ENCODE data around the gene STARD7. TPM values are rescaled to one million over a fixed set of nuclear protein-coding genes. Genes with fewer than 3 reads are reported as not detected.

The STARD7 gene
- total RNA-seq, 2 donors from 2014 or later, result 145 to 159 TPM

- H3K27ac Mint-ChIP-seq, result no peak overlapping the region
- no peak overlapping the region for H3K4me3 Mint-ChIP-seq
- Histone ChIP-seq H3K9ac (ENCODE audit: extremely low read depth, low read length, poor library complexity, severe bottlenecking) (no peak overlapping the region), H3K27ac (ENCODE audit: low read depth, low read length) (no peak overlapping the region), H3K4me1 (ENCODE audit: control insufficient read depth, insufficient read depth, low read length) (no peaks in the 10 kb centered on the region), H3K9me3 (ENCODE audit: control insufficient read depth, low read length) (no peaks in the 10 kb centered on the region), H3K27me3 (ENCODE audit: control insufficient read depth, insufficient read depth, low read length, poor library complexity, severe bottlenecking) (no peaks in the 10 kb centered on the region), H3K36me3 (ENCODE audit: control insufficient read depth, insufficient read depth, low read length) (peaks cover 57% of the 10 kb centered on the region), H3K4me3 (ENCODE audit: low read length) (no peak overlapping the region)
- H3K36me3 Mint-ChIP-seq (ENCODE audit: low read depth), result peaks cover 47% of the 10 kb centered on the region
- DNase-seq, result no peak
- no peaks in the 10 kb centered on the region for H3K9me3 Mint-ChIP-seq
- WGBS, 2 experiments (ENCODE audit: insufficient coverage in 1 of 2, insufficient read length in 1 of 2), result 100% methylated on average over 1 of the region's 1 CpG; no CpG with 5 or more reads in 1 of the 2 experiments
- no peaks in the 10 kb centered on the region for H3K27me3 Mint-ChIP-seq (ENCODE audit: insufficient read depth)
- no peak for TF ChIP-seq CTCF (conservative IDR thresholded peaks at IDR 0.05)
- no peaks in the 10 kb centered on the region for H3K4me1 Mint-ChIP-seq
These were observed 23.1 kb downstream of the STARD7 start for GRCh38 chr2:96185516-96185915.

GRCh38 chr2:96184989-96185388 is 23.6 kb downstream of the STARD7 start:
- Histone ChIP-seq H3K27me3 (ENCODE audit: control insufficient read depth, insufficient read depth, low read length, poor library complexity, severe bottlenecking) (no peaks in the 10 kb centered on the region), H3K27ac (ENCODE audit: low read depth, low read length) (no peak overlapping the region), H3K36me3 (ENCODE audit: control insufficient read depth, insufficient read depth, low read length) (peaks cover 51% of the 10 kb centered on the region), H3K4me1 (ENCODE audit: control insufficient read depth, insufficient read depth, low read length) (no peaks in the 10 kb centered on the region), H3K4me3 (ENCODE audit: low read length) (no peak overlapping the region), H3K9me3 (ENCODE audit: control insufficient read depth, low read length) (no peaks in the 10 kb centered on the region), H3K9ac (ENCODE audit: extremely low read depth, low read length, poor library complexity, severe bottlenecking) (no peak overlapping the region)
- no peaks in the 10 kb centered on the region for H3K4me1 Mint-ChIP-seq
- H3K27ac Mint-ChIP-seq, result no peak overlapping the region
- H3K36me3 Mint-ChIP-seq (ENCODE audit: low read depth), result peaks cover 47% of the 10 kb centered on the region
- H3K4me3 Mint-ChIP-seq, result no peak overlapping the region
- WGBS, 2 experiments (ENCODE audit: insufficient coverage in 1 of 2, insufficient read length in 1 of 2), result 96 to 97% methylated on average over 6 to 8 of the region's 8 CpGs
- H3K9me3 Mint-ChIP-seq, result no peaks in the 10 kb centered on the region
- TF ChIP-seq CTCF (conservative IDR thresholded peaks at IDR 0.05), result no peak
- H3K27me3 Mint-ChIP-seq (ENCODE audit: insufficient read depth), result no peaks in the 10 kb centered on the region
- DNase-seq, result no peak

- Mint-ChIP-seq H3K36me3 (ENCODE audit: low read depth) (peaks cover 42% of the 10 kb centered on the region), H3K4me1 (no peaks in the 10 kb centered on the region), H3K9me3 (no peaks in the 10 kb centered on the region), H3K27me3 (ENCODE audit: insufficient read depth) (no peaks in the 10 kb centered on the region), H3K4me3 (no peak overlapping the region), H3K27ac (peak overlapping the region; percentile 39)
- Histone ChIP-seq H3K36me3 (ENCODE audit: control insufficient read depth, insufficient read depth, low read length) (peaks cover 44% of the 10 kb centered on the region), H3K9me3 (ENCODE audit: control insufficient read depth, low read length) (no peaks in the 10 kb centered on the region), H3K4me3 (ENCODE audit: low read length) (no peak overlapping the region), H3K27ac (ENCODE audit: low read depth, low read length) (no peak overlapping the region), H3K9ac (ENCODE audit: extremely low read depth, low read length, poor library complexity, severe bottlenecking) (no peak overlapping the region), H3K4me1 (ENCODE audit: control insufficient read depth, insufficient read depth, low read length) (no peaks in the 10 kb centered on the region), H3K27me3 (ENCODE audit: control insufficient read depth, insufficient read depth, low read length, poor library complexity, severe bottlenecking) (no peaks in the 10 kb centered on the region)
- 99 to 100% methylated on average over 2 to 8 of the region's 8 CpGs for WGBS, 2 experiments (ENCODE audit: insufficient coverage in 1 of 2, insufficient read length in 1 of 2)
- no peak for TF ChIP-seq CTCF (conservative IDR thresholded peaks at IDR 0.05)
- no peak for DNase-seq
These were observed 24.4 kb downstream of the STARD7 start for GRCh38 chr2:96184188-96184587.

Measured in endodermal cell (in vitro differentiated cells).